Sigmoid colon (tissue), 4 donors: ENCODE measurements around the gene INTS3.

Experiments
- CTCF ChIP-seq, 4 experiments: fragments of 450-650 bp in 3 of 4; fragments of 200-600 bp in 1 of 4; IDR thresholded peaks; one replicate each; pipeline ENCODE4 v1.5.1; 2016 to 2019; ENCODE audit warnings: antibody characterized with exemption in 4 of 4, mild to moderate bottlenecking in 3 of 4, moderate library complexity in 2 of 4
- EP300 ChIP-seq, 4 donors: sonication (generic); formaldehyde crosslinking; IDR thresholded peaks; one replicate each; pipeline ENCODE4 v1.6.1; 2017; ENCODE audit warnings: antibody characterized with exemption in 4 of 4
- POLR2A ChIP-seq, 2 donors: fragments of 450-650 bp; IDR thresholded peaks; one replicate each; pipeline ENCODE4 v1.6.1; 2016; ENCODE audit warnings: antibody characterized with exemption in 2 of 2, mild to moderate bottlenecking in 2 of 2, moderate library complexity in 2 of 2
- POLR2AphosphoS5 ChIP-seq, 4 donors: sonication (generic); formaldehyde crosslinking; IDR thresholded peaks; one replicate each; pipeline ENCODE4 v1.6.1; 2017; ENCODE audit warnings: antibody characterized with exemption in 4 of 4

GRCh38 chr1:153768316-153769181 is 40.7 kb downstream of the INTS3 start:
- TF ChIP-seq CTCF (IDR thresholded peaks at IDR 0.05) (no peak), POLR2AphosphoS5 (IDR thresholded peaks at IDR 0.05) (no peak), POLR2A (IDR thresholded peaks at IDR 0.05) (no peak), EP300 (IDR thresholded peaks at IDR 0.05) (no peak)
